Renal cortical epithelial cell (primary cell): Measurements from ENCODE around the gene BPHL. TPM values are rescaled to one million over a fixed set of nuclear protein-coding genes. Genes with fewer than 3 reads are reported as not detected.

Experiments used
- total RNA-seq: library from RNA; depleted of rRNA; stranded (reverse); fragments of >200 nt; gene quantifications from 2 replicates; pipeline ENCODE4 v1.2.3, GENCODE V29; 2014

Gene BPHL
- total RNA-seq, 1 donor from 2014 or later, result 23.9 TPM

Other genes starting within 250 kb of the BPHL start
- gene SERPINB9, start 215.4 kb upstream of the BPHL start, total RNA-seq, result 6.0 and 12.2 TPM in 2 replicates
- gene SERPINB6, start 147.1 kb upstream of the BPHL start, total RNA-seq, result 113 and 137 TPM in 2 replicates
- gene NQO2, start 118.8 kb upstream of the BPHL start, total RNA-seq, result 29.0 and 35.8 TPM in 2 replicates
- 30.0 and 48.9 TPM in 2 replicates for gene RIPK1, start 50.2 kb upstream of the BPHL start, total RNA-seq
- gene TUBB2A, start 38.8 kb downstream of the BPHL start, total RNA-seq, result 75.8 and 193 TPM in 2 replicates
- gene TUBB2B, start 108.9 kb downstream of the BPHL start, total RNA-seq, result 21.6 and 53.5 TPM in 2 replicates
- gene PSMG4, start 140.2 kb downstream of the BPHL start, total RNA-seq, result 13.1 and 24.8 TPM in 2 replicates